ENCODE data around the gene WDSUB1.

Gene WDSUB1

DNA sequence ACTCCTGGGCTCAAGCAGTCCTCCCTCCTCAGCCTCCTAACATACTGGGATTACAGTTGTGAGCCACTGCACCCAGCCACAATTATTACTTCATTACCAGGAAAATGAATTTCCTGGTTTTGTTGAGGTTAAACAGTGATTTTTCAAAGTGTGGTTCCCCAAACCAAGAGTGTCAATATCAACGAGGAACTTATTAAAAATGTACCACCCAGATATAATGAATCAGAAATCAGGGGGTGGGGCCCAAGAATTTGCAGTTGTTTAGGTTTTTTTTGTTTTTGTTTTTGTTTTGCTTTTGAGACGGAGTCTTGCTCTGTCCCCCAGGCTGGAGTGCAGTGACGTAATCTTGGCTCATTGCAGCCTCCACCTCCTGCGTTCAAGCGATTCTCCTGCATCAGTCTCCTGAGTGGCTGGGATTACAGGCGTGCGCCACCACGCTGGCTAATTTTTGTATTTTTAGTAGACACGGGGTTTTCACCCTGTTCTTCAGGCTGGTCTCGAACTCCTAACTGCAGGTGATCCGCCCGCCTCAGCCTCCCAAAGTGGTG lies 94.1 kb downstream of the WDSUB1 start:
- DNase-seq: no peak

DNA sequence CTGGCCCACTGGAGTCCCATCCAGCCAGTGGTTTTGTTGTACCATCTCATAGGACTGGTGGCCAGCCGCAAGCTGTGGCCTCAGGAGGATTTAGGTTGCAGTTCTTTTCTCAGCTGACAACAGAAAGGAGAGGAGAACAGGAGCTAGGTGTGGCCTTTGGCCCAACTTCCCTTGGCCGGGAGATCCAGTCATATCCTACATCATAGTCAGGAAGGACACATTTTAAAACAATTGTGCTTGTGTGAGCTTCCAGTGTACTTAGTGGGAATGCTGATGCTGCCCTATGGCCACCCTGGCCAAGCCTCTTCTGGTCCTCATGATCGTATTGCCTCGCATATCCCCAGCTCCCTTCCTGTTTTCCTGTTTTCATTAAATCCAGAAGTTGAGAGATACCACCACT lies 98.1 kb downstream of the WDSUB1 start:
- no peak for DNase-seq

DNA sequence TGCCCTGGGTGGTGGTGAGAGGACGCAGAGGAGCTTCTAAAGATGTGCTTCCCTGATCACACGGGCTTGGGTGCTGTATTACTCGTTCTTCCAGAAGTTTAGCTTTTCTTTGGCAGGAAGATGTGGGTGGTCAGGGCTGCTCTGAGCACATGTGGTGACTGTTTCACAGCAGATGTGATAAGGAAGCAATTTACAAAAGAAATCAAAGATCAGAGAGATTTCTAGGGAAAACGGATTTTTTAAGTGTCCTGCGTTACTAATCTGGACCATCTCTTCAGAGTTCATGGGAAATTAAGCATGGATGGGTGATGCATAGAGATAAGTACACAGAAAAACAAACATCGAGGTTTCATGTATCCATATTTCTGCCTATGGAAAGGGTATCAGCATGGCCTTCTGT lies 99.4 kb downstream of the WDSUB1 start:
- peak; percentile 59 for DNase-seq

DNA sequence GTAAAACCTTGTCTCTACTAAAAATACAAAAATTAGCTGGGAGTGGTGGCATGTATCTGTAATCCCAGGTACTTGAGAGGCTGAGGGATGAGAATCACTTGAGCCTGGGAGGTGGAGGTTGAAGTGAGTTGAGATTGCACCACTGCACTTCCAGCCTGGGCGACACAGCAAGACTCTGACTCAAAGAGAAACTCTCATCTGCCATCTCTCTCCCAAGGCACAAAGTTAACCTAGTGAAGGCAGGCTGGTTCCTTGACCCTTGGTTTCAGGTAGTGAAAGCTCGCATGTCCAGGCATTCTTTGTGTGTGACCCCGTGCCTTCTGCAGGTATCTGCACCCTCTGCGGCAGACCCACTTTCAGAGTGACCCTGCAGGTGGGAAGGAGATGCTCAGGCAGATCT lies 100.0 kb downstream of the WDSUB1 start:
- DNase-seq: no peak
